ENCODE data around the gene BSG.

DNA sequence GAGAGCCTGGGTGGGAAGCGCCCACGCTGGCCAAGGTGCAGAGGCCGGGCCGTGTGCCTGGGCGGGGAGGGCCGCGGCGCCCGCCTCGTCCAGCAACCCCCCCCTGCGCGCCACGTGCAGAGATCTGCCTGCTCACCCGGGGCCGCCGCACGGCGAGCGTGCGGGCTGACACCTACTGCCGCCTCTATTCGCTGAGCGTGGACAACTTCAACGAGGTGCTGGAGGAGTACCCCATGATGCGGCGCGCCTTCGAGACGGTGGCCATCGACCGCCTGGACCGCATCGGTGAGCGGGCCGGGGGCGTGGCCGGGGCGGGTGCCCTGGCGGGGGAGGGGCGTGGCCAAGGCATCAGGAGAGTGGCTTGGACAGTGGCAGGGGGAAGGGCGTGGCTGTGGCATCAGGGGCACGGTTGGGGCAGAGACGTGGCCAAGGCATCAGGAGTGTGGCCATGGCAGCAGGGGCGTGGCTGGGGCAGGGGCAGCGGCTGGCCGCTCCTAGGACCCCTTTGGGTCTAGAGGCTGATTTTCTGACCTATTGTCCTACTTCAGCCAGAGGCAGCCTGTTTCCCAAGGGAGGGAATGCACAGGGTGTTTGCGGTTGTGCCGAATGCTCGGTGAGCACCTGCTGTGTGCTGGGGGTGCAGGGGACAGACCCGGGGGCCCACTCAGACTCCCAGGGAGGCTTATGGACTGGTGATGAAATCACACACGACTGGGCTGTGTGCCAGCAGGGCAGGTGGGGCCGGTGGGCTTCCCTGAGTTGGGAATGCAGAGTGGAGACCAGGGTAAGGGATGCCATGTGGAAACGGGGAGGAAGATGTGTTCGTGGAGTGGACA, 41.6 kb downstream of the BSG start:
- TF ChIP-seq, protein P1, sequence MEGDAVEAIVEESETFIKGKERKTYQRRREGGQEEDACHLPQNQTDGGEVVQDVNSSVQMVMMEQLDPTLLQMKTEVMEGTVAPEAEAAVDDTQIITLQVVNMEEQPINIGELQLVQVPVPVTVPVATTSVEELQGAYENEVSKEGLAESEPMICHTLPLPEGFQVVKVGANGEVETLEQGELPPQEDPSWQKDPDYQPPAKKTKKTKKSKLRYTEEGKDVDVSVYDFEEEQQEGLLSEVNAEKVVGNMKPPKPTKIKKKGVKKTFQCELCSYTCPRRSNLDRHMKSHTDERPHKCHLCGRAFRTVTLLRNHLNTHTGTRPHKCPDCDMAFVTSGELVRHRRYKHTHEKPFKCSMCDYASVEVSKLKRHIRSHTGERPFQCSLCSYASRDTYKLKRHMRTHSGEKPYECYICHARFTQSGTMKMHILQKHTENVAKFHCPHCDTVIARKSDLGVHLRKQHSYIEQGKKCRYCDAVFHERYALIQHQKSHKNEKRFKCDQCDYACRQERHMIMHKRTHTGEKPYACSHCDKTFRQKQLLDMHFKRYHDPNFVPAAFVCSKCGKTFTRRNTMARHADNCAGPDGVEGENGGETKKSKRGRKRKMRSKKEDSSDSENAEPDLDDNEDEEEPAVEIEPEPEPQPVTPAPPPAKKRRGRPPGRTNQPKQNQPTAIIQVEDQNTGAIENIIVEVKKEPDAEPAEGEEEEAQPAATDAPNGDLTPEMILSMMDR (IDR thresholded peaks at IDR 0.05): no peak
- TF ChIP-seq POLR2AphosphoS5 (IDR thresholded peaks at IDR 0.05): no peak
- TF ChIP-seq POLR2A (IDR thresholded peaks at IDR 0.05): no peak

Data from breast epithelium (tissue), 3 donors.